ENCODE data around the gene MESP2.

Gene MESP2

DNA sequence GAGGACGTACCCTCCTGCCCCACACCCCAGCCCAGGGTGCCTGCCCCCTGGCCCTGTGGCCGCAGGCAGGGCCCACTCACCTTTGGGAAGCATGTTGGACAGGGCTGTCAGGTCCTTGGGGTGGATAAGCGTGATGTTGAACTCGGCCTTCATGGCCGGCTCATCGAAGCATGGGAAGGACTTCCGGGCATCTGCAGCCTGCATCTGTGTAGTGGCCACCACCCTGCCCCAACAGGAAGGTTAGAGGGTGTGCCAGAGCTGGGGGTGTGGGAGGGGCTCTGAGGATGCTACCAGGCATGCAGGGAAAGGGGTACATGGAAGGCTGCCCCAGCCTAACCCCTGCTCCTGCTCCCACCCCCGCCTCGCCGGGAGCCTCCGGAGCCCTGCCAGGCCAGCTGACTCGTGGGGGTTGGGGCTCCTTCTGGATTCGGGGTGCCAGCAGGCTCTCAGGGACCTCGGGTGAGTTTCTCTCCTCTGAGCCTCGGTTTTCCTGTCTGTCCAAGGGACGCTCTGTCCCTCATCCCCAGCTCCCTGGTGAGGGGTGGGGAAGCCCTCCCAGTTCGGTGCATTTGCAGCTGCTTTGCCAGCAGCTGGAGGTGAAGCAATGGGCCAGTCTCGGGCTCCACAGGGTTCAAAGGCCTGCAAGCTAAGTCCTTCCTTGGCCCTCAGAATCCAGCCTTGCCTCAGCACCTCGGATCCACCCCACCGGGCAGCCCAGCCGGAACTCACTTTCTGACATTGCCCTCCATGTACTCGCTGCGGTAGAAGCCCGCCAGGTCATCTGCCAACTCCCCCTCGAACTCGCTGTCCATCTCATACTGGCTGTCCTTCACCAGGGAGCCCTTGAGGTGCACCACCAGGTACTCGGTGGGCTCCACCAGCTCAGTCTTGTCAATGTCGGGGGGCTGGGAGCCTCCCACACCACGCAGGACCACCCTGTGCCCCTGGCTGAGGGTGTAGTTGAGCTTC, 29.4 kb downstream of the MESP2 start:
- TF ChIP-seq CTCF (IDR thresholded peaks at IDR 0.05; ENCODE audit: borderline replicate concordance, insufficient read depth, low read depth, low read length) = no peak
- no peak overlapping the region for H3K4me3 ChIP-seq (ENCODE audit: low read depth, low read length)

GRCh38 chr15:89806210-89806558, 30.1 kb downstream of the MESP2 start:
- no peak overlapping the region for H3K4me3 ChIP-seq (ENCODE audit: low read depth, low read length)
- TF ChIP-seq CTCF (IDR thresholded peaks at IDR 0.05; ENCODE audit: borderline replicate concordance, insufficient read depth, low read depth, low read length) = no peak

DNA sequence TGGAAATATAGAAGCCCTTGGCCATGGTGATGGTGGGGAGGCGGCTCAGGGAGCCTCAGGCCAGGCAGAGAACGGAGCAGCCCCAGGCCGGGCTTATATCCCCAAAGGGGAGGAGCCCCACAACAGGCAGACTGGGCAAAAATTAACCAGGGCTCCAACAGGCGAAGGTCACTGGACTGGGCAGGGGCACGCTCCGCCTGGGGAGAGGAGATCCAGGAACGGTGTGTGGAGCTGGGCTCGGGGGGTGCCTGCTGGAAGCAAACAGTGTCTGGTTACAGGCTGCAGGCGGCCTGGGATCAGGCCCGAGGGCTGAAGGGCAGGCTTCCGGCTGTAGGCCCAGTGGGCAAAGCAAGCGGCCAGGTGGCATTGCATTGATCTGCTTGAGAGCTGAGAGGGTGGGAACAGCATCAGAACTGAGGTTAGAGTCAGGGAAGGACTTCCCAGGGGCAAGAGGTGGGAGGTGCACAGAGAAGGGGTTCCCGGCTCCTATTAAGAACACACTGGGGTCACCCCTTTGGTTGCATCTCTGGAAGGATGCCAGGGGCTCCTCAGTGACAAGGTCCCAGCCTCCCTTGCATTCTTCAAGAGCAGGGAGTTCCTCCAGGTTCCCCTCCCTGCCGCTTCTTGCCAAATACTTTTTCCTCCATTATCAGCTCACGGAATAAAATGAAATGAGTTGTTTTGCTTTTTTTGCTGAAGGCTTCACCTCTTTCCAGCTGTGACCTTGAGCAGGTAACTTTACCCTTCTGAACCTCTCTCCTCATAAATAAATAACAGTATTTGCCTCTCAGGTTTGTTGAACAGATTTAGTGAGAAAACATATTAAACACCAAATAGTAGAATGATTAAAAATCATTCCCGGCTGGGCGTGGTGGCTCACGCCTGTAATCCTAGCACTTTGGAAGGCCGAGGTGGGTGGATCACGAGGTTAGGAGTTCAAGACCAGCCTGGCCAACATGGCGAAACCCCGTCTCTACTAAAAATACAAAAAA, 30.7 kb downstream of the MESP2 start:
- TF ChIP-seq CTCF (IDR thresholded peaks at IDR 0.05; ENCODE audit: borderline replicate concordance, insufficient read depth, low read depth, low read length) = no peak
- H3K4me3 ChIP-seq (ENCODE audit: low read depth, low read length) = no peak overlapping the region

- H3K4me3 ChIP-seq (ENCODE audit: low read depth, low read length) = no peak overlapping the region
- no peak for TF ChIP-seq CTCF (IDR thresholded peaks at IDR 0.05; ENCODE audit: borderline replicate concordance, insufficient read depth, low read depth, low read length)
Observed at GRCh38 chr15:89807689-89808088, 31.6 kb downstream of the MESP2 start.

DNA sequence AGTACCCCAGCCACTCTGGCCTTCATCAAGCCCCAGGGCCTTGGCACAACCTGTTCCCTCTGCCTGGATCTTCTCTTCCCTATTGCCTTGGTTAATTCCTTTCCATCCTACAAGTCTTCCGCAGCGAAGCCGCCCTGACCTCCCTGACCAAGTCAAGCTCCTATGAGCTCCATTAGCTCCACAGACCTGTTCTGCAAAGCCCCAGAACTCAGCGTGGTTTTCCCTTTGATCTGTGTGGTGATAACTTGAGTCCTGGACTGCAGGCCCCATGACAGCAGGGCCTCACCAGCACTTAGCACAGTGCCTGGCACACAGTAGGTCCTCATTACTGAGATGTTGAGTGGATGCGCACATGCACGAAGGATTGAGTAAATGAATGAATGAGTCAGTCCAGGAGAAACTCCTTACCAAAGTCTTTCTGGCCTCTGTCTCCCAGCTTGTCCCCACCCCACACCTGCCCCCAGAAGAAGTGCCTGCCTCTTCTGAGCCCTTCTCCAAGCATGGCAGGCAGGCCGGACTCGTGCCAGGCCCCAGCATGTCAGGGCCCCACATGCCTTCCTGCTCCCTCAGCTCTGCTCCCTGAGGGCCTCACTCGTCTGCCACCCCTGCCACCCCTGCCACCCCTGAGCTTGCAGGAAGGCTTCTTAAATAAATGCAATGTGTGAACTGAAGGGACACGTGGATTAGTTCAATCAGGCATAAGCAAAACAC, 32.2 kb downstream of the MESP2 start:
- no peak for TF ChIP-seq CTCF (IDR thresholded peaks at IDR 0.05; ENCODE audit: borderline replicate concordance, insufficient read depth, low read depth, low read length)
- no peak overlapping the region for H3K4me3 ChIP-seq (ENCODE audit: low read depth, low read length)

GRCh38 chr15:89809093-89809786, 33.1 kb downstream of the MESP2 start:
- H3K4me3 ChIP-seq (ENCODE audit: low read depth, low read length) = no peak overlapping the region
- no peak for TF ChIP-seq CTCF (IDR thresholded peaks at IDR 0.05; ENCODE audit: borderline replicate concordance, insufficient read depth, low read depth, low read length)
